Activated CD8-positive, alpha-beta memory T cell treated with anti-CD3 and anti-CD28 coated beads, Interleukin-2, amount 50 U/mL, for 1 hour (primary cell): ENCODE measurements around the gene ZNF33B.
A peak's percentile ranks its signal among the peaks of the same experiment; 100 is the strongest.
"Not testable (repeated sequence)": the region's sequence is repeated elsewhere in the genome, so short reads cannot be mapped to it uniquely, and the experiment has no call there.

Experiments
- DNase-seq: peaks from one replicate; pipeline ENCODE4 v3.0.0-alpha.2; 2020; ENCODE audit errors: extremely low read depth

The ZNF33B gene

GRCh38 chr10:42615419-42615818 is 23.0 kb downstream of the ZNF33B start:
- DNase-seq = no peak

- DNase-seq = no peak
Measured at GRCh38 chr10:42609872-42610271, 28.5 kb downstream of the ZNF33B start.

GRCh38 chr10:42598249-42598873 is 40.0 kb downstream of the ZNF33B start:
- no peak for DNase-seq

- DNase-seq = no peak
Measured at GRCh38 chr10:42596196-42596595, 42.2 kb downstream of the ZNF33B start.

GRCh38 chr10:42594246-42594650 is 44.1 kb downstream of the ZNF33B start:
- DNase-seq = no peak

- no peak for DNase-seq
Measured at GRCh38 chr10:42593284-42593683, 45.1 kb downstream of the ZNF33B start.

- DNase-seq = no peak
Measured at GRCh38 chr10:42583828-42584227, 54.5 kb downstream of the ZNF33B start.

GRCh38 chr10:42578019-42578418 is 60.4 kb downstream of the ZNF33B start:
- no peak for DNase-seq

- DNase-seq = no peak
Measured at GRCh38 chr10:42576338-42576737, 62.0 kb downstream of the ZNF33B start.

GRCh38 chr10:42574336-42574735 is 64.0 kb downstream of the ZNF33B start:
- DNase-seq = no peak

GRCh38 chr10:42556931-42557330 is 81.4 kb downstream of the ZNF33B start:
- DNase-seq = no peak

GRCh38 chr10:42553576-42553975 is 84.8 kb downstream of the ZNF33B start:
- not testable (repeated sequence) for DNase-seq

GRCh38 chr10:42553064-42553407 is 85.3 kb downstream of the ZNF33B start:
- no peak for DNase-seq

GRCh38 chr10:42552188-42553063 is 85.9 kb downstream of the ZNF33B start:
- DNase-seq = peak; percentile 90

- DNase-seq = no peak
Measured at GRCh38 chr10:42551582-42552187, 86.7 kb downstream of the ZNF33B start.

GRCh38 chr10:42549851-42550250 is 88.5 kb downstream of the ZNF33B start:
- no peak for DNase-seq

GRCh38 chr10:42548254-42548653 is 90.1 kb downstream of the ZNF33B start:
- DNase-seq = no peak

- DNase-seq = no peak
Measured at GRCh38 chr10:42544945-42545344, 93.4 kb downstream of the ZNF33B start.

- no peak for DNase-seq
Measured at GRCh38 chr10:42543840-42544372, 94.5 kb downstream of the ZNF33B start.
